ENCODE data around the gene UBE2J1. TPM values are rescaled to one million over a fixed set of nuclear protein-coding genes. Genes with fewer than 3 reads are reported as not detected.
"Not testable (repeated sequence)": the region's sequence is repeated elsewhere in the genome, so short reads cannot be mapped to it uniquely, and the experiment has no call there.

The UBE2J1 gene
- total RNA-seq, 1 donor from 2014 or later: 25.0 TPM

GRCh38 chr6:89317067-89317466 is 35.5 kb downstream of the UBE2J1 start:
- DNase-seq: no peak

GRCh38 chr6:89315249-89315885 is 37.2 kb downstream of the UBE2J1 start, which contains the start of gene GABRR2:
GABRR2 (minus strand) TSS chr6:89315299; CDS start chr6:89315165, 134 bp downstream.
- DNase-seq: no peak

- DNase-seq: no peak
These were observed 37.8 kb downstream of the UBE2J1 start for GRCh38 chr6:89314692-89315091.

GRCh38 chr6:89313006-89313405 is 39.5 kb downstream of the UBE2J1 start:
- DNase-seq: peak; percentile 89

GRCh38 chr6:89311853-89312531 is 40.5 kb downstream of the UBE2J1 start:
- peak; percentile 83 for DNase-seq

GRCh38 chr6:89311530-89311852 is 41.0 kb downstream of the UBE2J1 start:
- no peak for DNase-seq

GRCh38 chr6:89310929-89311328 is 41.6 kb downstream of the UBE2J1 start:
- no peak for DNase-seq

- no peak for DNase-seq
These were observed 43.8 kb downstream of the UBE2J1 start for GRCh38 chr6:89308525-89309395.

- DNase-seq: not testable (repeated sequence)
These were observed 48.0 kb downstream of the UBE2J1 start for GRCh38 chr6:89304517-89304916.

GRCh38 chr6:89302936-89303335 is 49.6 kb downstream of the UBE2J1 start:
- no peak for DNase-seq

- no peak for DNase-seq
These were observed 50.2 kb downstream of the UBE2J1 start for GRCh38 chr6:89302195-89302770.

- DNase-seq: no peak
These were observed 50.8 kb downstream of the UBE2J1 start for GRCh38 chr6:89301586-89302194.

GRCh38 chr6:89299466-89299850 is 53.1 kb downstream of the UBE2J1 start:
- DNase-seq: no peak

- DNase-seq: no peak
These were observed 53.6 kb downstream of the UBE2J1 start for GRCh38 chr6:89298680-89299465.

GRCh38 chr6:89297695-89298351 is 54.7 kb downstream of the UBE2J1 start:
- peak; percentile 77 for DNase-seq

- no peak for DNase-seq
These were observed 56.5 kb downstream of the UBE2J1 start for GRCh38 chr6:89295981-89296380.

- DNase-seq: not testable (repeated sequence)
These were observed 57.4 kb downstream of the UBE2J1 start for GRCh38 chr6:89295116-89295515.

GRCh38 chr6:89291256-89291819 is 61.2 kb downstream of the UBE2J1 start:
- no peak for DNase-seq

GRCh38 chr6:89290401-89291155 is 61.9 kb downstream of the UBE2J1 start:
- DNase-seq: no peak

- DNase-seq: no peak
These were observed 62.8 kb downstream of the UBE2J1 start for GRCh38 chr6:89289710-89290109.

All from skin of body (tissue), 2 donors.